Measurements from ENCODE around the gene TIPARP.

GRCh38 chr3:156688632-156689452, 14.5 kb downstream of the TIPARP start:
- TF ChIP-seq CTCF (IDR thresholded peaks at IDR 0.05): no peak
- TF ChIP-seq REST (IDR thresholded peaks at IDR 0.05; ENCODE audit: insufficient read depth in 1 of 2, low read depth in 2 of 2, low read length in 1 of 2): no peak
- TF ChIP-seq SIN3A (IDR thresholded peaks at IDR 0.05; ENCODE audit: borderline replicate concordance, insufficient read depth, low read depth, low read length): no peak
- TF ChIP-seq POLR2AphosphoS5 (IDR thresholded peaks at IDR 0.05; ENCODE audit: low read depth, low read length): no peak
- no peak for TF ChIP-seq TCF7L2 (IDR thresholded peaks at IDR 0.05; ENCODE audit: low read depth, low read length)
